Sigmoid colon (tissue), 7 donors: Measurements from ENCODE around the gene AFTPH. TPM values are rescaled to one million over a fixed set of nuclear protein-coding genes. Genes with fewer than 3 reads are reported as not detected.

Experiments
- DNase-seq: peaks from one replicate; pipeline ENCODE4 v3.0.0-alpha.2; 2019
- H3K27ac ChIP-seq, 4 donors: fragments of 200-600 bp; sonication (generic); one replicate each; pipeline ENCODE4 v1.5.1; 2016 to 2019; ENCODE audit warnings: mild to moderate bottlenecking in 1 of 4
- H3K27me3 ChIP-seq, 3 donors: fragments of 200-600 bp; sonication (generic); one replicate each; pipeline ENCODE4 v1.5.1; 2019; ENCODE audit warnings: mild to moderate bottlenecking in 1 of 3
- H3K36me3 ChIP-seq, 4 donors: fragments of 200-600 bp; sonication (generic); one replicate each; pipeline ENCODE4 v1.5.1; 2016 to 2019
- H3K4me1 ChIP-seq, 4 donors: fragments of 200-600 bp; sonication (generic); one replicate each; pipeline ENCODE4 v1.5.1; 2017 to 2019
- H3K4me3 ChIP-seq, 4 donors: fragments of 200-600 bp; sonication (generic); one replicate each; pipeline ENCODE4 v1.5.1; 2017 to 2019; ENCODE audit warnings: mild to moderate bottlenecking in 2 of 4, moderate library complexity in 1 of 4
- H3K9me3 ChIP-seq, 4 donors: fragments of 200-600 bp in 3 of 4; sonication (generic) in 3 of 4; one replicate each; pipeline versions ENCODE4 v1.5.1 to v1.6.1; 2013 to 2019
- EP300 ChIP-seq, 4 donors: sonication (generic); formaldehyde crosslinking; IDR thresholded peaks; one replicate each; pipeline ENCODE4 v1.6.1; 2017; ENCODE audit warnings: antibody characterized with exemption in 4 of 4
- POLR2A ChIP-seq, 2 donors: fragments of 450-650 bp; IDR thresholded peaks; one replicate each; pipeline ENCODE4 v1.6.1; 2016; ENCODE audit warnings: antibody characterized with exemption in 2 of 2, mild to moderate bottlenecking in 2 of 2, moderate library complexity in 2 of 2
- POLR2AphosphoS5 ChIP-seq, 4 donors: sonication (generic); formaldehyde crosslinking; IDR thresholded peaks; one replicate each; pipeline ENCODE4 v1.6.1; 2017; ENCODE audit warnings: antibody characterized with exemption in 4 of 4
- WGBS, 2 donors: extraction: QIAGEN DNeasy Blood & Tissue Kit; methylation state at CpG; one replicate each; pipeline ENCODE4 v1.1.7; 2013; 5-methylcytosine and 5-hydroxymethylcytosine counted together
- intact Hi-C: fragments of 100-400 bp; cut with DNase I; formaldehyde crosslinking; loops from one replicate; pipeline ENCODE4 v1.15.1; 2023
- polyA plus RNA-seq, 3 donors: library from polyadenylated mRNA; stranded (reverse); fragments of 200-250 nt; gene quantifications; one replicate each; pipeline ENCODE4 v1.2.3, GENCODE V29; 2013
- total RNA-seq, 4 donors: library from RNA; depleted of rRNA; stranded (reverse); fragments of >200 nt; gene quantifications; one replicate each; pipeline ENCODE4 v1.1.0, GENCODE V29; 2016
- TF ChIP-seq, protein P1 (sequence below), 4 experiments: fragments of 450-650 bp in 3 of 4; fragments of 200-600 bp in 1 of 4; IDR thresholded peaks; one replicate each; pipeline ENCODE4 v1.5.1; 2016 to 2019; ENCODE audit warnings: antibody characterized with exemption in 4 of 4, mild to moderate bottlenecking in 3 of 4, moderate library complexity in 2 of 4
- donor health status: healthy with polysubstance abuse.
- donor health status: Bipolar disorder and iron deficiency.
- donor health status: healthy.

Gene AFTPH
- total and polyA plus RNA-seq, 7 donors, result 35.7 to 60.1 (median 43.5) TPM

- Histone ChIP-seq H3K4me1 (peaks cover 0 to 23% (median 2%) of the 10 kb centered on the region in 4 donors), H3K27me3 (no peaks in the 10 kb centered on the region), H3K9me3 (no peaks in the 10 kb centered on the region), H3K4me3 (no peak overlapping the region), H3K27ac (no peak overlapping the region), H3K36me3 (no peaks in the 10 kb centered on the region)
- intact Hi-C loops, result no loop called here
- no peak for TF ChIP-seq POLR2A (IDR thresholded peaks at IDR 0.05)
- TF ChIP-seq EP300 (IDR thresholded peaks at IDR 0.05), result no peak
- TF ChIP-seq, protein P1, sequence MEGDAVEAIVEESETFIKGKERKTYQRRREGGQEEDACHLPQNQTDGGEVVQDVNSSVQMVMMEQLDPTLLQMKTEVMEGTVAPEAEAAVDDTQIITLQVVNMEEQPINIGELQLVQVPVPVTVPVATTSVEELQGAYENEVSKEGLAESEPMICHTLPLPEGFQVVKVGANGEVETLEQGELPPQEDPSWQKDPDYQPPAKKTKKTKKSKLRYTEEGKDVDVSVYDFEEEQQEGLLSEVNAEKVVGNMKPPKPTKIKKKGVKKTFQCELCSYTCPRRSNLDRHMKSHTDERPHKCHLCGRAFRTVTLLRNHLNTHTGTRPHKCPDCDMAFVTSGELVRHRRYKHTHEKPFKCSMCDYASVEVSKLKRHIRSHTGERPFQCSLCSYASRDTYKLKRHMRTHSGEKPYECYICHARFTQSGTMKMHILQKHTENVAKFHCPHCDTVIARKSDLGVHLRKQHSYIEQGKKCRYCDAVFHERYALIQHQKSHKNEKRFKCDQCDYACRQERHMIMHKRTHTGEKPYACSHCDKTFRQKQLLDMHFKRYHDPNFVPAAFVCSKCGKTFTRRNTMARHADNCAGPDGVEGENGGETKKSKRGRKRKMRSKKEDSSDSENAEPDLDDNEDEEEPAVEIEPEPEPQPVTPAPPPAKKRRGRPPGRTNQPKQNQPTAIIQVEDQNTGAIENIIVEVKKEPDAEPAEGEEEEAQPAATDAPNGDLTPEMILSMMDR (IDR thresholded peaks at IDR 0.05), result no peak
- no peak for TF ChIP-seq POLR2AphosphoS5 (IDR thresholded peaks at IDR 0.05)
- DNase-seq, result no peak
Measured at GRCh38 chr2:64533882-64534281, 9.8 kb downstream of the AFTPH start.

- Histone ChIP-seq H3K4me1 (peaks cover 0 to 24% (median 4%) of the 10 kb centered on the region in 4 donors), H3K27me3 (no peaks in the 10 kb centered on the region), H3K4me3 (no peak overlapping the region), H3K9me3 (no peaks in the 10 kb centered on the region), H3K27ac (no peak overlapping the region), H3K36me3 (no peaks in the 10 kb centered on the region)
- WGBS, 2 donors, result 56 to 83% methylated on average over 3 of the region's 3 CpGs
- intact Hi-C loops, result no loop called here
- no peak for DNase-seq
- TF ChIP-seq EP300 (IDR thresholded peaks at IDR 0.05) (no peak), POLR2A (IDR thresholded peaks at IDR 0.05) (no peak), POLR2AphosphoS5 (IDR thresholded peaks at IDR 0.05) (no peak)
- TF ChIP-seq, protein P1 (IDR thresholded peaks at IDR 0.05), result no peak
Measured at GRCh38 chr2:64534363-64534762, 10.2 kb downstream of the AFTPH start.

GRCh38 chr2:64535024-64535423 lies 10.9 kb downstream of the AFTPH start:
- no peak for TF ChIP-seq POLR2AphosphoS5 (IDR thresholded peaks at IDR 0.05)
- TF ChIP-seq EP300 (IDR thresholded peaks at IDR 0.05), result no peak
- TF ChIP-seq, protein P1 (IDR thresholded peaks at IDR 0.05), result no peak
- TF ChIP-seq POLR2A (IDR thresholded peaks at IDR 0.05), result no peak
- no peak for DNase-seq
- no peak overlapping the region for H3K27ac ChIP-seq
- H3K4me3 ChIP-seq, result no peak overlapping the region
- H3K36me3 ChIP-seq, result no peaks in the 10 kb centered on the region
- no peaks in the 10 kb centered on the region for H3K9me3 ChIP-seq
- no peaks in the 10 kb centered on the region for H3K27me3 ChIP-seq
- intact Hi-C loops, result no loop called here
- peaks cover 0 to 24% (median 6%) of the 10 kb centered on the region in 4 donors for H3K4me1 ChIP-seq
- WGBS, 2 donors, result 95 to 100% methylated on average over 1 of the region's 1 CpG

- H3K27me3 ChIP-seq, result no peaks in the 10 kb centered on the region
- no peak overlapping the region for H3K4me3 ChIP-seq
- no peak overlapping the region for H3K27ac ChIP-seq
- H3K36me3 ChIP-seq, result no peaks in the 10 kb centered on the region
- 85 to 91% methylated on average over 2 of the region's 2 CpGs for WGBS, 2 donors
- peaks cover 0 to 24% (median 11%) of the 10 kb centered on the region in 4 donors for H3K4me1 ChIP-seq
- intact Hi-C loops, result no loop called here
- TF ChIP-seq, protein P1 (IDR thresholded peaks at IDR 0.05), result no peak
- no peak for TF ChIP-seq EP300 (IDR thresholded peaks at IDR 0.05)
- no peak for TF ChIP-seq POLR2A (IDR thresholded peaks at IDR 0.05)
- TF ChIP-seq POLR2AphosphoS5 (IDR thresholded peaks at IDR 0.05), result no peak
- no peak for DNase-seq
- H3K9me3 ChIP-seq, result no peaks in the 10 kb centered on the region
Measured at GRCh38 chr2:64537991-64538390, 13.9 kb downstream of the AFTPH start.

DNA sequence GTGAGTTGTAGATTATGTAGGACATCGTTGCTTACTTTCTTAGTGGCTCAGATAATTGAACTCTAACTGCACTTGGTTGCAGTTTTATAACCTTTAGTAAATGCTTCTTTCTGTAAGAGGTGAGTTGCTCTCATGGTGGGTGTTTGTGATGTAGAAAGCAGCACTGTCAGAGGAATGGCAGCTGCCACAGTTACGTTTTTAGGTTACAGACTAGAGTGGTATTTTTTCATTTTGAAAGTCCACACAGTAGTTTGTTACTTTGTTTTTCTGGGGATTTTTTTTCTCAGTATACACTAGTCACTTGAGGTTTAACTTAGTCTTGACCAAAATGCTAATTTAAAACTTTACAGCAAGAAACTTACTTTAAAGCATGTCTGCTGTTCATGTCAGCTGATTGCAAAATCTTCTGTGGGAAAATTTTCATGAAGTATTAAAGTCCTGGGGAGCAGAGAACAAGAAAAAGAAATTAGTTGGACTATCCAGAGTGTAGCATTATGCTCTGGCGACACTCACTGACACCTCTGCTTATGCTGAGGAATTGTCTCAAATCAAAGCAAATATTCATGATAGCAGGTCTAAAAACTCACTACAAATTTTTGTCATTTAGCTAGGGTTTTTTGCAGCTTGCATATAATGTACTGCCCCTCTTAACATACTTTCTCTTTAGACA lies 14.8 kb downstream of the AFTPH start:
- Histone ChIP-seq H3K4me3 (no peak overlapping the region), H3K9me3 (no peaks in the 10 kb centered on the region), H3K27me3 (no peaks in the 10 kb centered on the region), H3K27ac (no peak overlapping the region), H3K4me1 (peaks cover 0 to 23% (median 8%) of the 10 kb centered on the region in 4 donors), H3K36me3 (no peaks in the 10 kb centered on the region)
- TF ChIP-seq EP300 (IDR thresholded peaks at IDR 0.05) (no peak), POLR2AphosphoS5 (IDR thresholded peaks at IDR 0.05) (no peak), POLR2A (IDR thresholded peaks at IDR 0.05) (no peak)
- TF ChIP-seq, protein P1 (IDR thresholded peaks at IDR 0.05), result no peak
- intact Hi-C loops, result no loop called here
- WGBS, 2 donors, result 55 to 70% methylated on average over 3 of the region's 3 CpGs
- no peak for DNase-seq
